ENCODE measurements around the gene FBLN1.

GRCh38 chr22:45594123-45594941, 91.6 kb downstream of the FBLN1 start:
- TF ChIP-seq GATA2 (IDR thresholded peaks at IDR 0.05; ENCODE audit: low read depth, low read length) (no peak), GATA3 (IDR thresholded peaks at IDR 0.05; ENCODE audit: low read depth, low read length) (no peak)

All from SH-SY5Y (cell line).